SK-N-SH (cell line): ENCODE measurements around the gene CCDC192. TPM values are rescaled to one million over a fixed set of nuclear protein-coding genes. Genes with fewer than 3 reads are reported as not detected.

Experiments used
- CTCF ChIA-PET: fragments of 300-600, 350-600 bp; formaldehyde crosslinking; extraction: SDS; loops from one replicate; lab custom pipeline; 2021; lab: Yijun Ruan, JAX
- POLR2A ChIA-PET: fragments of 350-600 bp; sonication (Branson Sonifier 250); formaldehyde crosslinking; extraction: SDS; loops from one replicate; lab custom pipeline; 2020; ENCODE audit warnings: antibody characterized with exemption, inconsistent platforms; lab: Yijun Ruan, JAX
- DNase-seq: peaks from one replicate; pipeline ENCODE4 v3.0.0; 2012
- H2AFZ ChIP-seq: fragments of 200-600 bp; sonication (generic); 2 replicates; pipeline ENCODE4 v1.8.1; 2016; ENCODE audit warnings: antibody characterized with exemption, mild to moderate bottlenecking, low read depth
- H3F3A ChIP-seq: fragments of 200-600 bp; sonication (generic); replicated peaks from 2 replicates; pipeline ENCODE3; 2016; ENCODE audit warnings: antibody characterized with exemption, mild to moderate bottlenecking; ENCODE audit not compliant: insufficient read depth
- H3K27ac ChIP-seq, 2 experiments: fragments of 200-500 bp in 1 of 2; fragments of 200-600 bp in 1 of 2; sonication (Bioruptor generic) in 1 of 2; sonication (generic), shearing (Covaris generic) in 1 of 2; 2 replicates each; pipeline versions ENCODE4 v1.5.1 to v1.6.1; 2014 to 2016; ENCODE audit warnings: low read depth in 2 of 2, inconsistent platforms in 1 of 2, low read length in 1 of 2, mild to moderate bottlenecking in 1 of 2, mixed read lengths in 1 of 2
- H3K27me3 ChIP-seq: fragments of 200-600 bp; sonication (generic), shearing (Covaris generic); 2 replicates; pipeline ENCODE4 v1.6.1; 2016; ENCODE audit warnings: mixed run types; ENCODE audit not compliant: insufficient read depth
- H3K36me3 ChIP-seq, 2 experiments: fragments of 200-500 bp in 1 of 2; fragments of 200-600 bp in 1 of 2; sonication (Bioruptor generic) in 1 of 2; sonication (generic) in 1 of 2; replicated peaks in 1 of 2; 2 replicates each; pipeline versions ENCODE3 to v1.5.1; 2014 to 2016; ENCODE audit warnings: low read length in 1 of 2, mild to moderate bottlenecking in 1 of 2; ENCODE audit not compliant: insufficient read depth in 2 of 2, control insufficient read depth in 1 of 2
- H3K4me1 ChIP-seq, 2 experiments: fragments of 200-500 bp in 1 of 2; fragments of 200-600 bp in 1 of 2; sonication (Bioruptor generic) in 1 of 2; sonication (generic), shearing (Covaris generic) in 1 of 2; 2 replicates each; pipeline versions ENCODE4 v1.5.1 to v1.6.1; 2014 to 2016; ENCODE audit warnings: low read depth in 1 of 2, low read length in 1 of 2, mixed run types in 1 of 2; ENCODE audit not compliant: insufficient read depth in 2 of 2, control insufficient read depth in 1 of 2
- H3K4me2 ChIP-seq: fragments of 200-600 bp; sonication (generic), shearing (Covaris generic); 2 replicates; pipeline ENCODE4 v1.6.1; 2017; ENCODE audit warnings: mixed run types
- H3K4me3 ChIP-seq, 2 experiments: fragments of 200-500 bp in 1 of 2; fragments of 200-600 bp in 1 of 2; sonication (Bioruptor generic) in 1 of 2; sonication (generic), shearing (Covaris generic) in 1 of 2; 2 replicates each; pipeline versions ENCODE4 v1.5.1 to v1.8.1; 2014 to 2016; ENCODE audit warnings: low read depth in 2 of 2, inconsistent platforms in 1 of 2, low read length in 1 of 2, mild to moderate bottlenecking in 1 of 2, mixed read lengths in 1 of 2, moderate library complexity in 1 of 2
- H3K79me2 ChIP-seq: fragments of 200-600 bp; sonication (generic); 2 replicates; pipeline ENCODE4 v1.8.1; 2017; ENCODE audit warnings: mild to moderate bottlenecking; ENCODE audit not compliant: insufficient read depth
- H3K9ac ChIP-seq: fragments of 200-600 bp; sonication (generic); 2 replicates; pipeline ENCODE4 v1.6.1; 2017; ENCODE audit warnings: mixed run types
- H3K9me2 ChIP-seq: fragments of 200-600 bp; sonication (generic); 2 replicates; pipeline ENCODE4 v1.6.1; 2017; ENCODE audit warnings: mixed run types
- H3K9me3 ChIP-seq: fragments of 200-600 bp; sonication (generic); 2 replicates; pipeline ENCODE4 v1.6.1; 2017; ENCODE audit warnings: mixed run types, mild to moderate bottlenecking, moderate library complexity
- H4K20me1 ChIP-seq: fragments of 200-600 bp; sonication (generic); 2 replicates; pipeline ENCODE4 v1.6.1; 2017; ENCODE audit warnings: mild to moderate bottlenecking, mixed run types; ENCODE audit not compliant: insufficient read depth
- CTCF ChIP-seq: fragments of 200-600 bp; sonication (generic); IDR thresholded peaks from 2 replicates; pipeline ENCODE4 v1.6.1; 2017; ENCODE audit warnings: antibody characterized with exemption, mild to moderate bottlenecking, moderate library complexity
- ELF1 ChIP-seq: IDR thresholded peaks from 2 replicates; pipeline ENCODE4 v1.4.0; 2012
- EP300 ChIP-seq, 2 experiments: IDR thresholded peaks; 2 replicates each; pipeline versions ENCODE4 v1.4.0 to v1.6.1; 2012; ENCODE audit warnings: borderline replicate concordance in 1 of 2, low read depth in 1 of 2, low read length in 1 of 2
- FOXM1 ChIP-seq: IDR thresholded peaks from 2 replicates; pipeline ENCODE4 v1.4.0; 2012; ENCODE audit warnings: low read depth, mild to moderate bottlenecking
- GABPA ChIP-seq: IDR thresholded peaks from 2 replicates; pipeline ENCODE4 v1.4.0; 2012; ENCODE audit warnings: low read depth, mild to moderate bottlenecking
- MAX ChIP-seq: IDR thresholded peaks from 2 replicates; pipeline ENCODE4 v1.4.0; 2012; ENCODE audit warnings: low read depth
- MEF2A ChIP-seq: IDR thresholded peaks from 2 replicates; pipeline ENCODE4 v1.4.0; 2012; ENCODE audit warnings: low read depth, borderline replicate concordance
- MXI1 ChIP-seq: IDR thresholded peaks from 2 replicates; pipeline ENCODE4 v1.6.1; 2012; ENCODE audit warnings: mild to moderate bottlenecking, low read depth, low read length, improper control_type of control experiment
- NFIC ChIP-seq: IDR thresholded peaks from 2 replicates; pipeline ENCODE4 v1.4.0; 2012; ENCODE audit warnings: borderline replicate concordance
- NRF1 ChIP-seq: IDR thresholded peaks from 2 replicates; pipeline ENCODE4 v1.6.1; 2012; ENCODE audit warnings: low read depth, mild to moderate bottlenecking, low read length
- RAD21 ChIP-seq: IDR thresholded peaks from 2 replicates; pipeline ENCODE4 v1.6.1; 2012; ENCODE audit warnings: mild to moderate bottlenecking, low read length
- RCOR1 ChIP-seq: fragments of 150-350 bp; IDR thresholded peaks from 2 replicates; pipeline ENCODE4 v1.6.1; 2017; ENCODE audit warnings: antibody characterized with exemption, low read length
- RXRA ChIP-seq: IDR thresholded peaks from 2 replicates; pipeline ENCODE4 v1.4.0; 2012; ENCODE audit warnings: low read depth, mild to moderate bottlenecking, borderline replicate concordance
- SMC3 ChIP-seq: IDR thresholded peaks from 2 replicates; pipeline ENCODE4 v1.6.1; 2012; ENCODE audit warnings: low read depth, low read length, improper control_type of control experiment
- WGBS: methylation state at CpG from one replicate; pipeline ENCODE4 v1.1.6; 2017; ENCODE audit warnings: low lambda C conversion rate; 5-methylcytosine and 5-hydroxymethylcytosine counted together
- polyA plus RNA-seq, 3 experiments: library from polyadenylated mRNA; depleted of rRNA; stranded (reverse); fragments of >200 nt; gene quantifications; 2 replicates each; pipeline ENCODE4 v1.2.3, GENCODE V29; 2012
- TF ChIP-seq, protein P1 (sequence below): IDR thresholded peaks from 2 replicates; pipeline ENCODE4 v1.6.1; 2012; ENCODE audit warnings: mild to moderate bottlenecking, low read depth, low read length, moderate library complexity
- TF ChIP-seq, protein P2 (sequence below): IDR thresholded peaks from 2 replicates; pipeline ENCODE4; 2012
- TF ChIP-seq, protein P3 (sequence below): IDR thresholded peaks from 2 replicates; pipeline ENCODE4 v1.4.0; 2012; ENCODE audit warnings: low read depth, borderline replicate concordance

Gene CCDC192
- polyA plus RNA-seq, 1 of the 3 experiments (the other 2 are of a cell fraction) = not detected

GRCh38 chr5:127754706-127755105, 51.5 kb downstream of the CCDC192 start (continued):
- TF ChIP-seq, protein P1, sequence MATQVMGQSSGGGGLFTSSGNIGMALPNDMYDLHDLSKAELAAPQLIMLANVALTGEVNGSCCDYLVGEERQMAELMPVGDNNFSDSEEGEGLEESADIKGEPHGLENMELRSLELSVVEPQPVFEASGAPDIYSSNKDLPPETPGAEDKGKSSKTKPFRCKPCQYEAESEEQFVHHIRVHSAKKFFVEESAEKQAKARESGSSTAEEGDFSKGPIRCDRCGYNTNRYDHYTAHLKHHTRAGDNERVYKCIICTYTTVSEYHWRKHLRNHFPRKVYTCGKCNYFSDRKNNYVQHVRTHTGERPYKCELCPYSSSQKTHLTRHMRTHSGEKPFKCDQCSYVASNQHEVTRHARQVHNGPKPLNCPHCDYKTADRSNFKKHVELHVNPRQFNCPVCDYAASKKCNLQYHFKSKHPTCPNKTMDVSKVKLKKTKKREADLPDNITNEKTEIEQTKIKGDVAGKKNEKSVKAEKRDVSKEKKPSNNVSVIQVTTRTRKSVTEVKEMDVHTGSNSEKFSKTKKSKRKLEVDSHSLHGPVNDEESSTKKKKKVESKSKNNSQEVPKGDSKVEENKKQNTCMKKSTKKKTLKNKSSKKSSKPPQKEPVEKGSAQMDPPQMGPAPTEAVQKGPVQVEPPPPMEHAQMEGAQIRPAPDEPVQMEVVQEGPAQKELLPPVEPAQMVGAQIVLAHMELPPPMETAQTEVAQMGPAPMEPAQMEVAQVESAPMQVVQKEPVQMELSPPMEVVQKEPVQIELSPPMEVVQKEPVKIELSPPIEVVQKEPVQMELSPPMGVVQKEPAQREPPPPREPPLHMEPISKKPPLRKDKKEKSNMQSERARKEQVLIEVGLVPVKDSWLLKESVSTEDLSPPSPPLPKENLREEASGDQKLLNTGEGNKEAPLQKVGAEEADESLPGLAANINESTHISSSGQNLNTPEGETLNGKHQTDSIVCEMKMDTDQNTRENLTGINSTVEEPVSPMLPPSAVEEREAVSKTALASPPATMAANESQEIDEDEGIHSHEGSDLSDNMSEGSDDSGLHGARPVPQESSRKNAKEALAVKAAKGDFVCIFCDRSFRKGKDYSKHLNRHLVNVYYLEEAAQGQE = no peak
- no peak for TF ChIP-seq RCOR1

GRCh38 chr5:127757576-127757975, 54.4 kb downstream of the CCDC192 start:
- ChIA-PET CTCF (interaction anchor here (1.4 kb wide), 1 partner anchor 444 kb away, joined by 3 read pairs; no protein-coding TSS in a partner anchor), POLR2A (no interaction called here)
- Histone ChIP-seq H4K20me1 (no peaks in the 10 kb centered on the region), H3F3A (peaks cover 7% of the 10 kb centered on the region), H3K27me3 (no peaks in the 10 kb centered on the region), H3K4me2 (no peak overlapping the region), H3K27ac (no peak overlapping the region), H3K4me1 (peaks cover 0 to 10% of the 10 kb centered on the region in 2 experiments; a peak in 3 of 4 replicates), H3K79me2 (no peaks in the 10 kb centered on the region), H3K4me3 (no peak overlapping the region; a peak in 1 of 4 replicates), H2AFZ (no peak overlapping the region), H3K9me3 (no peaks in the 10 kb centered on the region), H3K9me2 (no peaks in the 10 kb centered on the region), H3K9ac (no peak overlapping the region), H3K36me3 (no peaks in the 10 kb centered on the region)
- TF ChIP-seq FOXM1 (no peak), ELF1 (no peak), MEF2A (no peak), MXI1 (no peak), CTCF (peak; percentile 70), NFIC (no peak), RAD21 (peak; percentile 64), SMC3 (peak; percentile 57), NRF1 (no peak), RXRA (no peak), GABPA (no peak), MAX (no peak), EP300 (IDR thresholded peaks at IDR 0.05; ENCODE audit: borderline replicate concordance in 1 of 2, low read depth in 1 of 2, low read length in 1 of 2) (no peak), RCOR1 (no peak)
- TF ChIP-seq, protein P2, sequence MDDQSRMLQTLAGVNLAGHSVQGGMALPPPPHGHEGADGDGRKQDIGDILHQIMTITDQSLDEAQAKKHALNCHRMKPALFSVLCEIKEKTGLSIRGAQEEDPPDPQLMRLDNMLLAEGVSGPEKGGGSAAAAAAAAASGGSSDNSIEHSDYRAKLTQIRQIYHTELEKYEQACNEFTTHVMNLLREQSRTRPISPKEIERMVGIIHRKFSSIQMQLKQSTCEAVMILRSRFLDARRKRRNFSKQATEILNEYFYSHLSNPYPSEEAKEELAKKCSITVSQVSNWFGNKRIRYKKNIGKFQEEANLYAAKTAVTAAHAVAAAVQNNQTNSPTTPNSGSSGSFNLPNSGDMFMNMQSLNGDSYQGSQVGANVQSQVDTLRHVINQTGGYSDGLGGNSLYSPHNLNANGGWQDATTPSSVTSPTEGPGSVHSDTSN = no peak
- TF ChIP-seq, protein P3, sequence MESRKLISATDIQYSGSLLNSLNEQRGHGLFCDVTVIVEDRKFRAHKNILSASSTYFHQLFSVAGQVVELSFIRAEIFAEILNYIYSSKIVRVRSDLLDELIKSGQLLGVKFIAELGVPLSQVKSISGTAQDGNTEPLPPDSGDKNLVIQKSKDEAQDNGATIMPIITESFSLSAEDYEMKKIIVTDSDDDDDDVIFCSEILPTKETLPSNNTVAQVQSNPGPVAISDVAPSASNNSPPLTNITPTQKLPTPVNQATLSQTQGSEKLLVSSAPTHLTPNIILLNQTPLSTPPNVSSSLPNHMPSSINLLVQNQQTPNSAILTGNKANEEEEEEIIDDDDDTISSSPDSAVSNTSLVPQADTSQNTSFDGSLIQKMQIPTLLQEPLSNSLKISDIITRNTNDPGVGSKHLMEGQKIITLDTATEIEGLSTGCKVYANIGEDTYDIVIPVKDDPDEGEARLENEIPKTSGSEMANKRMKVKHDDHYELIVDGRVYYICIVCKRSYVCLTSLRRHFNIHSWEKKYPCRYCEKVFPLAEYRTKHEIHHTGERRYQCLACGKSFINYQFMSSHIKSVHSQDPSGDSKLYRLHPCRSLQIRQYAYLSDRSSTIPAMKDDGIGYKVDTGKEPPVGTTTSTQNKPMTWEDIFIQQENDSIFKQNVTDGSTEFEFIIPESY = no peak
- TF ChIP-seq, protein P1 = no peak
- WGBS = 50% methylated on average over 1 of the region's 1 CpG
- DNase-seq = peak; percentile 28
